NCI-H2081 (cell line): ENCODE measurements around the gene SORCS2.

ENCODE experiments used
- DNase-seq, 2 experiments: peaks; one replicate each; lab custom pipeline; 2025; lab: John Stamatoyannopoulos, UW

SORCS2 gene

DNA sequence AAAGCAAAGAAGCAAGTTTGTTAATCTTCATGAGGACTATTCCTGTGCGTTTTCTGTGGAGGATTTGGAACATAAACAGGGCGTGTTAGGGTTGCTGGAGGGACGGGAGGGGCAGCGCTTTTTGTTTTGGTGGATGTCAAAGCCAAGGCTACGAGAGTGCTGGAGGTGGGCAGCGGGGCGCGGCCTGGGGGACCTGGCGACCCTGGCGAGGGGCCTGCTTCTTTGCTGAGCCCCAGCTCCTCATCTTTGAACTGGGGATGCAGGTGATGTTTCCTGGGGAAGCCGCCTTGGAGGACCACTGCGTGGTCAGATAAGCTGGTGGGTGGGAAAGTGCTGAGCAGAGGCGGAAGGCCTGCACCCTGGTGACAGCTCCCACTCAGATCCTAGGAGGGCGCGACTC lies 55.2 kb downstream of the SORCS2 start:
- DNase-seq, result no peak

DNA sequence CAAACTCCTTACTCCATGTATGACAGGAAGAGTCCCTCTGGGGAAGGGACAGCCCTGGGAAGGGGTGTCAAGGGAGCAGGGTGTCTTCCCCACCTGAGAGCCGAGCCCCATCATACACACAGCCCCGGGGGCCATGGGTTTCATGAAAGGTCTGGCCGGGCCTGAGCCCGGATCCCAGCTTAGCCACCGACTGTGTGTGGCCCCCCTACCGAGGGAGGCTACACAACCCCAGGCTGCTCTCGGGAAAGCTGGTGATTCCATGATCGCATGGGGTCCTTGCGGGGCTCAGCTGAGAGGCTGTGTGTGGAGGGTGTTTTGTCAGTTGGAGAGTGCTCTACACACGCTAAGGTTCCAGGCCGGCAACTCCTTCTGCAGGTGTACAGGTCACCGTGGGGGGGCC lies 55.6 kb downstream of the SORCS2 start:
- DNase-seq, result no peak

DNA sequence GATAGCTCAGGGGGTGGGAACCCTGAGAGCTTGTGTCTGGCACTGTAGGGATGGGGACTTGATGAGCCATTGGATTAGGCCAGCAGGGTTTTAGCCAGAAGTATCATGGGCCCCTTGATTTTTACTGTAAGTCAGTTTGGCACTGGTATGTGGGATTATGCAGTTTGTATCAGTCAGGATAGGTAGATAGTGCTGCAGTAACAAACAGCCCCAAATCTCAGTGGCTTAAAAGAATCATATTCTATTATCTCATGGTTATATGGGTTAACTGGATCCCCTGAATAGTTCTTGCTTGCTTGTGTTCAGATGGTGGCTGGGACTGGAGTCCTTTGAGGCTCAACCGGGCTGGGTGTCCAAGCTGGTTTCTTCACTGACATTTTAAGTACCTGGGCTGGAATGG lies 56.5 kb downstream of the SORCS2 start:
- no peak for DNase-seq

DNA sequence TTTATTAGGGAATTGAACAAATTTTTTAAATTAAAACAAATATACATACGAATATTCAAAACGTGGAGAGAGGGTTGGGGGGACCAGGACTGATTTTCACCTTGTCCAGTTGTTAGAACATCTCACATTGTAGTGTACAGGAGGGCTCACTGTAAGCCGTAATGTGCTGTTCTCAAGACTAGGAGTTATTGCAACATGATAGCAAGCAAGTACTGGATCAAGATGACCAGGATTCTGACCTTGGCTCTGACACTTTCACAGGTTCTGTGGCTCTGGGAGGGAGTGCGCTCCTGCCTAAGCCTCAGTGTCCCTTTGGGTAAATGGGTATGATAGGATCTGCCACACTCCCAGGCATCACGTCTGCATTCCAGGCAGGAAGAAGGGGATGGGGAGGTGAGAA lies 59.0 kb downstream of the SORCS2 start:
- no peak for DNase-seq

DNA sequence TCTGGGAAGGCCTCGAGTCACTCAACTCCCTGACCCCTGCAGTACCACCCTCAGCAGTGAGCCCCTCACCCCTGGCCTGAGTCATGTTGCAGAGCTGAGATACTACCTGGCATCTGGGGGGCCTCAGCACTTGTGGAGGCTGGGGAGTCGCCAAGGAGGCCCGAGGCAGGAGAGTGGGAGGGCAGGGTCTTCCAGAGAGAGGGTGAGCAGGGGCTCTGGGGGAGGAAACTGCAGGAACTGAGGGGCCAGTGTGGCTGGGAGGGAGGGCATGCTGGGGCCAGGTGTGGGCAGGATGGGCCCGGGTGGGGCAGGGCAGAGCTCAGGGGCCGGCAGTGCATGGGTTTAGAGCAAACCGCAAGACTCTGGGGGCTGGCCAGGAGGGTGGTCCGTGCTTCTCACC lies 59.7 kb downstream of the SORCS2 start:
- DNase-seq, result no peak

DNA sequence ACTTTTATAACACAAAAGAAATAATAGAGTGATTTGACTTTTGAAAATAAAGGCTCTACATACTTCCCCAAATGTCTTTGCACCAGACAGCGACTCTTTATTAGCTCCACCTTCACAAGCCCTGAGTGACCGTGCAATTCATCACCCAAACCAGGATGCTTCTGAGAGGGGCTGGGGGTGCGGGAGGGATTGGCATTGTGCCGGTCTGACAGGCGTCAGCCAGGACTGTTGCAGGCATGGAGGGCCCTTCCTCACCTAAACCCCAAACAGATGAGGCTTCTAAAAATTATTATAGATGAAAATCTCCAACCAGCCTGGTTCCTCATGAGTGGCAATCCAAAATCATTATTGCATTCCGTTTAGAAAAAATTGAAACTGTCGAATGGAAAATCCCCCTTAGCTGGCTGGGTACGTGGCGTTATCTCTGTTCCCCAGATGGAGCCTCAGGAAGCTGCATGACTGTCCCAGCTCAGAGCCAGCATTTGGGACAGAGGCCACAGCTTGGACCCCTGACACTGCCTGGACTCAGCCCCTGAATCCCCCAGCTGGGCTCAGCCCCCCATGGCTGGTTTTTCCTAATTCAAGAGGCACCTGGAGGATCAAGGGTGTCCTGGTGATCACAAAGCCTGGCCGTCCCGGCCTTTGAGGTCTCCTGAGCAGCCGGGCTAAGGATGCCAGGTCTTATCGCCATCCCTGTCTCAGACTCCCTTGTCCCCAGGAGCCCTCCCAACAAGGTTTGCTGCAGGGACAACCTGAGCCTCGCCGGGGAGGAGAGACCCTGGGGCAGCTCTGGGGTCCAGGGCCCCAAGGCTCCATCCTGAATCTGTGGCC lies 60.4 kb downstream of the SORCS2 start:
- no peak for DNase-seq

DNA sequence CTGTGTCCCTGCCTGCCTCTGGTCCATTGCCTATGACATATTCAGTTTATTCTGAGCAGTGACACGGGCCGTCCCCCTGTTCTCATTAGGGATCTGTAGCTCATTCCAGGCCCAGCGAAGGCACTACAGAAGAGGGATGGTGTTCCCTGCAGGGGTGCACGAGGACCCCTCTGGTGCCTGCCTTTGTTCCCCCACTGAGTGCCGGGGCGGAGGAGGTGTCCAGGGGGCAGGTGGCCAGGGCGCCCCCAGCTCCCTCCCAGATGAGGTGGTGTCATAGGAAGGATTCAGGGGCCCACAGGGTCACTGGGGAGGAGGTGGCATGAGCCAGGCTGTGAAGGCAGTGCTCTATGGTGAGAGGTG lies 61.0 kb downstream of the SORCS2 start:
- no peak for DNase-seq

DNA sequence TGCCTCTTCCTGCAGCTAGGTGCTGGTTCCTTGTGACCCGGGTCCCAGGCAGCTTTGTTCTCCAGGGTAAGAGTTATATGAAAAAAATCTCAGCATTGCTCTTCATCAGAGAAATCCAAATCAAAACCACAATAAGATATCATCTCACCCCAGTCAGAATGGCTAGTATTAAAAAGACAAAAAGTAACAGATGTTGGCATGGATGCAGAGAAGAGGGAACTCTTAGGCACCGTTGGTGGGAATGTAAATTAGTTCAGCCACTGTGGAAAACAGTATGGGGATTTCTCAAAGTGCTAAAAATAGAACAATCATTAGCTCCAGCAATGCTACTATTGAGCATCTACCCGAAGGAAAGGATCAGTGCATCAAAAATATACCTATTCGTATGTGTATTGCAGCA lies 61.5 kb downstream of the SORCS2 start:
- no peak for DNase-seq

DNA sequence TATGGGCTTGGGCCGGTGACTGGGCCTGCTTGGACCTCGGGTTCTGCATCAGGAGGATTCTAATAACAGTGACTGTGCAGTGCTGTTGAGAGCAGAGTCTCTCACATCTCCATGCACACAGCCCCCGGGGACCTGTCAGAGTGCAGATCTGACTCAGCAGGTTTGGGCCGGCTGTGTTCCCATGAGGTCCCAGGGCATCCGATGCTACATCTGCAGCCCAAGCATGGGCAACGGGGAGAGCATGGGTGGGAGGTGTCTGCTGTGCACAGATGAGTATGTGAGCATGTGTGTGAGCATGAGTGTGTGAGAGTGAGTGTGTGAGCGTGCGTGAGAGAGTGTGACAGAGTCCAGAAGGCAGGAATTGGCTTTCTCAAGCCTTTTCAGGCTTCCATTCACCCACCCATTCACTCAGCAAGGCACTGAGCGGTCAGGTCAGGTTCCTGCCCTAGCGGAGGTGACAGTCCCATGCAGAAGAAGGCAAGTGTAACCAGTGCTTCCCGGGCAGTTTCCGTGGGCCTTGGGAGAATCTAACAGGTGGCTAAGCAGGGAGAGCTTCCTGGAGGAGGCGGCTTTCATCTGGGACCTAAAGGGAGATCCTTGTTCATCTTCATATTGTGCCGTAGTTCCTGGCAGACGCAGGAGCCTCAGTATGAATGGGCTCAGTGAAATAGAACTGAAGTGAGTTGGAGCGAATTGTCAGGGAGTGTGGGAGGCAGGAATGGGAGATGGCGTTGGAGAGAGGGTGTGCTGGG lies 62.6 kb downstream of the SORCS2 start:
- DNase-seq, result no peak

DNA sequence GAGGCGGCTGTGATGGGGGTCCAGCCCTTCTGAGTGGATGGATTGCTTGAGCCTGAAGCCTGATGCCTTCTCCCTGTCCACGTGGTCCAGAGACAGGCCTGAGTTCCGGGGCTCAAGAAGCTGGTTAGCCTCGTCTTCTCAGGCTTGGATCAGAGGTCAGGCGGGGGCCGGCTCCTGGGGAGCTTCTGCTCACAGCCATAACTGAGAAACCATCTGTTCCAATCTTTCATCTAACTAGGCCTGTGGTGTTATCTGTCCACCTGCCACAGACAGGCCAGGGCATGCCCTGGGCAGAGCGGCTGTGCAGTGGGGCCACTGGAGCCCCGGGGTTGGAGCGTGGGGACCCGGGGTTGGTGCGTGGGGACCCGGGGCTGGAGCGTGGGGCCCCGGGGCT lies 63.1 kb downstream of the SORCS2 start:
- no peak for DNase-seq

DNA sequence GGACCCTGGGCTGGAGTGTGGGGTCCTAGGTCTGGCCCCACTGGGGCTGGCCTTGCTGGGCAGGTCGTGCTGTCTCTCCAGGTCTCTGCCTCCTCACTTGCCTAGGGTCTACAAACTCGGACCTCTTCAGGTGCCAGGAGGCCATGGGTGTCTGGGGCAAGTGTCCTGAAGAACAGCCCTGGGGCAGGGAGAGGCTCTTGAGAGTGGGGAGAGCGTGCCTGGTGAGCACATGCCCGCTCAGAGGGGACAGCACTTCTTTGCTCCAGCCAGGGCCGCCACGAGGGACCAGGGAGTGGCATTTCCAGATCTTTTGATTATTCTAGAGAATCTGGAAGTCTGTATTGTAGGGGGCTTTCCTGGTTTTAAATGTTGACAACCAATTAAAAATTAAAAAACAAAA lies 63.7 kb downstream of the SORCS2 start:
- DNase-seq, result no peak

DNA sequence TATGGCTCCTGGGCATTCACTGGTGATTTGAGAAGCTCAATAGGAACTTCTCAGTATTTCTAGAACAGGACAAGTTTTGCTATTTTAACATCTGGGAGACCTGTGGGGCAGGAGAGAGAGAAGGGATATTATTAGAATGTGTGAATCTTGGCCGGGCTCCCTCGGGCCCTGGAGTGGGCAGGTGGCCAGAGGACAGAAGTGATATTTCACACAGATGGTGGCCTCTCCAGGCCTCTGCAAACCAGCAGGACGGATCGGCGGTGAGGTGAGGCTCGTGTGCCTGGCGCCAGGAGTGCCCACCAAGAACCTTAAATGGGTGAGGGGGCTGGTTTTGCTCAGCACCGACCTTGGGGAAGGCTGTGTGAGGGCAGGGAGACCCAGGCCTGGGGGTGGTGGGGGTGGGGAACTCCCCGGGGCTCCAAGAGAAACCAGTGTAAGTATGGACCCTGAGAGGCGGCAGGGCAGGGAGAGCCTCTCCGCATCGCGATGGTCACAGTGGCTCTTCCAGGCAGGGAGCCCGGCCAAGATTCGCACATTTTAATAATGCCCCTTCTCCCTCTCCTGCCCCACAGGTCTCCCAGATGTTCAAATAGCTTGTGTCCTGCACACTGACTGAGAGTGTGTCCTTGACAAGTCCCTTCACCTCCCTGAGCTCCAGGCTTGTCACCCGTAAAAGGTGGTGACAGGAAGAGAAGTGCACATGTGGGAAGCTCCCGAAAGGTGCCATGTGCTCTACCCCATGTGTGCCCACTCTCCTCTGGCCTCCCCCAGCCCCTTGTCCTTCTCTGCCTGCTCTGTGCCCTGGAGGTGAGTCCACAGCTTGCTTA lies 64.9 kb downstream of the SORCS2 start:
- no peak for DNase-seq

DNA sequence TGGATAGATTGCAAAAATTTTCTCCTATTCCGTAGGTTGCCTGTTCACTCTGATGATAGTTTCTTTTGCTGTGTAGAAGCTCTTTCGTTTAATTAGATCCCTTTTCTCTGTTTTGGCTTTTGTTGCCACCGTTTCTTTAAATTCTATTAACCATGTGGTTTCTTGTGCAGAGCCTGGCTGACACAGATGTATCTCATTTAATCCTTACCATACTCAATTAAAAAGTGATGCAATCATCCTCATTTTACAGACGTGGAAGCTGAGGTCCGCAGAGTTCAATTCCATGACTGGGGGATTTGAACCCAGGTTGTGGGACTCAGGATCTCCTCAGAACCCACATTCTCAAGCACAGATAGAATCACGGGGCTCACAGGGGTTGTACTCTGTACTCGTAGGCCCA lies 66.7 kb downstream of the SORCS2 start:
- no peak for DNase-seq

DNA sequence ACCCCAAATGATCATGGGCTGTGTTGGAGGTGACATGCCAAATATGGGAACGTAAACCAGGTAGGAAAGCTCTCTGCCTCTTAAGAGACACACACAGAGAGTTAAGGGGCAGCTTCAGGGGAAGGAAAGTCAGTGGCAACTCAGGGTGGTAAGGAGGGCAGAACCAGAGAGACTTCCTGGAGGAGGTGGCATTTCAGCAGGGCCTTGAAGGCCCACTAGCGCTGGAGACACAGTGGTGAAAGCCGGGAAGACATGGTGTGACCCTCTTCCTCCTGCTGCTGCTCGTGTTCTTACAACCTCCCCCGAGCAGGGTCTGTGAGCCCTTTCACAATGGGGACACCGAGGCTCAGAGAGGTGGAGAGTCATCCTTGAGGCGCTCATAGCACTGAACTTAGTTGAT lies 68.2 kb downstream of the SORCS2 start:
- DNase-seq, result no peak

DNA sequence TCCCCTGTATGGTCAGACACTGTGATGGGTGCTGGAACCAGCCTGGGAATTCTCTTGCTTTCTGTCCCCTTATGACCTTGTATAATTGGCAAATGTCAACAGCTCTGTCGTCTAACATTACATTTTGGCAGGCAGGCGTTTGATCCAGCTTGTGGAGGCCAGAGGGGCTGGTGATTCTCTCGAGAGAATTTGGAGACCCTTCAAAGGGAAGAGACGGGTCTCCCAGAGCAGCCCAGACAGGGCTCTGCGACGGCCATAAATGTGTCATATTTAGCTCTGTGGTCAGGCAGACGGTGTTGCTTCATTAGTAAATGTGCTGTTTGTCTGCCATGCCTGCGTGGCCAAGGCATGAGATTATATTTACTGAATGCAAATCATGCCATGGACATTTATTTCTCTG lies 68.7 kb downstream of the SORCS2 start:
- no peak for DNase-seq

DNA sequence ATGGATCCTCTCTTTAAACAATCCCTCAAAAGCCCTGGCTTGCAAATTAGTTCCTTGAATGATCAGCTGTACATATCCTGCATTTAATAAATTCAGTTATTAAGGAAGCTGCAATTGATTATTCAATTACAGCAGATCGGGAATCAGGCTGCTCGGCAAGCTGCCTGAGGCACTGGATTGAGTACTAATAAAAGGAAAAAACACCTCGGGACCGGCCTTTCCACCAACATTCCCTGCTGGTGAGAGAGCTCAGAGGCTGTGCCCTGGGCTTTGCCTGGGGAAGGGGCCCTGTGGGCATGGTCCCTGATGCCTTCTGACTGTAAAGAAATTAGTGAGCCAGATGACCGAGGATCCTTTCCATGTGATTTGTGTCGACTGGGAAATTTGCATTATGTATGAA lies 69.2 kb downstream of the SORCS2 start:
- DNase-seq, result no peak

DNA sequence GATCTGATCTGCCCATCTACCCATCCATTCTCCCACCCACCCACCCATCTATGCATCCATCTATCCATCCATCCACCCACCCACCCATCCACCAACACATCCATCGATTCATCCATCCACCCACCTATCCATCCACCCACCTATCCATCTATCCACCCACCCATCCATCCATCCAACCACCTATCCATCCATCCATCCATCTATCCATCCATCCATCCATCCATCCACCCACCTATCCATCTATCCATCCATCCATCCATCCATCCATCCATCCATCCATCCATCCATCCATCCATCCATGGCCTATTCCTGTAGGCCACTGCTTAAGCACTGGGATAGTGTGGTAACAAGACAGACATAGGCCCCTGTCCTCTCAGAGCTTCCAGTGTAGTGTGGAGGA lies 69.8 kb downstream of the SORCS2 start:
- DNase-seq, result no peak

DNA sequence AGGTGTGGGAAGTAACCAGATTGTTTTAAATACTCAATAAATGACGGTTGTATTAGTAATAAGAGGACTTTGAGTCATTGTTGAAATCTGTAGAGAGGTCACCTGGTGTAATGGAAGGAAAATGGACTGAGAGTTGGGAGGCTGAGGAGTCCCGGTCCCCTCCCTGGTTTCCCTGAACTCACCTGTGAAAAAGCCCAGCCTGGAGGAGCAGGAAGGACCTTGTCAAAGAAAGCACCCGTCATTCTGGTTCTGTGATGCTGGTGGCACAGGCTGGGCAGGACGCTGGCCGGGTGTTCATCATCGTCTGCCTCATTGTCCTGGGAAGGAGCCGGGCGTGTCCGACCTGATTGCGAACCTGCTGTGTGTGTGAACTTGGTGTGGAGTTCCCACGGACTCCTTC lies 70.8 kb downstream of the SORCS2 start:
- DNase-seq, result no peak

DNA sequence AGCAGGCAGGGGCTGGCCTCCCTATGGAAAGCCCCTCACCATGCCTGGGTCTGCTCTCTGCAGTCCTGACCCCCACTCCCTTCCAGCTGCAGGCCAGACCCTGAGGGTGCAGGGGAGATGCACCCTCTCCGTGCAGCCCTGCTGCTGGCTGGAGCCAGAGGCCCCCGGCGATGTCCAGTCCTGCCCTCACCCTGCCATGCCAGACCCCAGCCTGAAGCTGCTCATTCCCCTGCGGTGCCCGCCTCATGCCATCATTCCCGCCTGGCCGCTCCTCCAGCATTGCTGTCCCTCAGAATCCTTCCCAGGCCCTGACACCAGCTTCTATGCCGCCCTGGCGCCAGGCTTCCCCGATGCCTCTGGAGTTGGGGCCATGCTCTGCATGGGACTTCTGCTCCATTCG lies 72.4 kb downstream of the SORCS2 start:
- DNase-seq, result no peak

DNA sequence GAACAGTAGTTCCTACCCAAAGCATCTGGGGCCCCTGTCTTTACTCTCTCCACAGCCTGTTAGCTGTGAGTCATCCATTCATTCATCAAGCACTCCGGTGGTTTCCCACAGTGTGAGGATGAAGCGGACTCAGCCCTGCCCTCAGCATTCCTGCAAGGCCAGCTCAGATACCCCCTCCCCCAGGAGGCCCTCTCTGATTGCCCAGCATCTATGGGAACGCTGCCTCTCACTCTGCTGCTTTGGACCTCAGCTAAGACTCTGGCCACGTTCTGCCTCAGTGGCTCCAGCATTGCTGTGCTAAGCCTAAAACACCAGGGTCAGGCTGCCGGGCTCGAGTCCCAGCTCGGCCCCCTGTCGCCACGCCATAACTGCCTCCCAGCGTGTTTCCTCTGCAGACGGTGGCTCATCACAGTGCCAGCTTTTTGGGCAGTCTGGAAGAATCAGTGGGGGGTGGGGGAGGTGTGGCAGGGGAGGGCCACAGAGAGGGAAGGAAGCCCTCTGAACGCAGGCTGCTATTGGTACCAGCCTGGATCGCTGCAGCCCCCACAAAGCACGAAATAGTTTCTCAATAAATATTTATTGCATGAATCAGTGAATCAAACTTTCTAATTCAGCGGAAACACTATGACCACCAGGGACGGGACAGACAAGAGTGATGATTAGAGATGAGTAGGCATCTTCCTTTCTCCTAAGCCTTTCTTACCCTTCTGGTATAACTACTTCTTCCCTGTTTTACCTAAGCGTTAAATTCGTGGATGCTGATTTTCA lies 74.4 kb downstream of the SORCS2 start:
- DNase-seq, result no peak

DNA sequence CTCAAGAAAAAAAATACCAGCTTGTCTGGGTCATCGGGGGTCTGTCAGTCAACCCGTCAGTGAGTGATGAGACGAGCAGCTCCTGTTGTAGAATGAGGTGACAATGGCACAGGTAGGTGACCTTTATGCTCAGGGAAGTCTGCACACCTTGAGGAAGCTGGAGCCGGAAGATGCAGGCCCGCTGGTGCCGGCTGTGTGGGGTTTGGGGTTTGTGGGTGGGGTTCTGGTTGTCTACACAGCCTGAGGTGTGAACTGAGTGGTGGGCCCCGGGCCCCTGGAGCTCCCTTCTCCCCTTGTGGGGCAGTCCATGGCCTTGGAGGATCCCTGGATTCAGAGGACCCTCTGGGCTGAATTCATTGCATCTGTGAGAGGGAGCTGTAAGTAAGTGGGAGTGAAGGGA lies 75.5 kb downstream of the SORCS2 start:
- DNase-seq, result no peak

DNA sequence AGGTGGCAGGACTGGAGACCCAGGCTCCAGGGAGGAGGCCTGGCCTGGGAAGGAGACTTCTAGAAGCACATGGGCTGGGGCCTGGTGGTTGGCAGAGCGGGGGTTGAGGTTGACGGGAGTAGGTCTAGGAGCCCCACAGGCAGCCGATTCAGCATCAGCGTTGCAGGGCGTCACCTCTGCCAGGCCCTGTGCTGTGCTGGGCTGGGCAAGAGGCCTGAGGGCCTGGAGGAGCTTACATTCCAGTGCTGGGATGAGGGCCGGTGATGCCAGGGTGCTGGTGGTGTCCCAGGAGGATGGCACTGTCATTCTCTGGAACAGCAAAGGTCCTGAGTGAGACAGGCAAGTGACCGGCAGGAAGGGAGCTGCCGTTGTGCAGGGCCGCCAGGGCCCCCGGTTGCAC lies 76.6 kb downstream of the SORCS2 start:
- DNase-seq, result no peak
